Coronary artery (tissue), 2 donors: ENCODE results near the gene ZNF862.

ENCODE experiments used
- DNase-seq: peaks from one replicate; pipeline ENCODE4 v3.0.0-alpha.2; 2017; ENCODE audit warnings: low spot score
- H3K27ac ChIP-seq, 2 donors: fragments of 200-600 bp; sonication (generic); one replicate each; pipeline ENCODE4 v1.5.1; 2016 to 2019
- H3K4me3 ChIP-seq: fragments of 200-600 bp; sonication (generic); 2 replicates; pipeline ENCODE4 v1.5.1; 2016; ENCODE audit warnings: mild to moderate bottlenecking, moderate library complexity
- CTCF ChIP-seq: fragments of 200-600 bp; sonication (generic); IDR thresholded peaks from one replicate; pipeline ENCODE4 v1.5.1; 2019; ENCODE audit warnings: antibody characterized with exemption

The ZNF862 gene

GRCh38 chr7:149880638-149881311, 42.6 kb downstream of the ZNF862 start:
- no peak overlapping the region for H3K27ac ChIP-seq
- TF ChIP-seq CTCF: no peak
- DNase-seq: peak; percentile 59
- no peak overlapping the region for H3K4me3 ChIP-seq

DNA sequence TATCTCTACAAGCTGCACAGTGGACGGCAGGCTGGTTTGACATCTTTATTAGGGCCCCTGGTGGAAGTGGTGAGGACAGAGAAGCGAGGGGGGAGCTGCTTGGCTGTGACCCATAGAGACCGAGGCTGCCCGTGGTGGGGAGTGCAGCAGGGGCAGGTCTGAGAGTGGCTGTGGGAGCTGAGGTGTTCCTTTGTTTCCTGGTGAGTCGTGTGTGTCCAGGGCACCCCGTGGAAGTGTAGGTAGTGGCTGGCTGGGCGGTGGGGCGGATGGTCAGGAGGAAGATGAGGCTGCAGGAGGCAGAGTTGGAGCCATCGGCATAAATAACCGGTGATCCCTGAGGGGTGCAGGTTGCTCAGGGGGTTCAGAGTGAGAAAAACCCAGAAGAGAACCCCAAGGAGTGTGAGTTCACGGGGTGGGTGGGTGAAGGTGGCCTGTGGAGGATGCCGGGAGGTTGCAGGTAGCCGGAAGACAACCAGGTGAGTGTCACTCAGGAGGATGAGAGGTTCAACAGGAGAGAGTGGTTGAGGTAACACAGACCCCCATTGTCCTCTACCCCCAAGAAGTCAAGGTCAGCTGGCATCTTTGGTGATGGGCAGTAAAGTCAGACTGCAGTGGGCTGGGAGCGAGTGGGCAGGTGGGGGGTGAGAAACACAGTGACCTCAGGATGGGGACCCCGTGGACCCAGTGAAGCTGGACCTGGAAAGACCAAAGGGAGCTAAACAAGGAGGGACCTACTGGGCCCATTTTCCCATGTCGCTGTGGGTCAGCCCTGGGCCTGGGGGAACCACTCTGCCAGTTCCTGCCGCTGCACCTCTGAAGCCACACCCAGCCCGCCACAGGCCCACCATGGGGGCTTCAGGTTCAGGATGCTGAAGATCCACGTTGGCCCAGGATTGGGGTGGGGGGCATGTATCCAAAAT, 43.4 kb downstream of the ZNF862 start:
- Histone ChIP-seq H3K4me3 (no peak overlapping the region), H3K27ac (peak overlapping the region in 1 of 2 donors; percentile 4)
- DNase-seq: no peak
- no peak for TF ChIP-seq CTCF

DNA sequence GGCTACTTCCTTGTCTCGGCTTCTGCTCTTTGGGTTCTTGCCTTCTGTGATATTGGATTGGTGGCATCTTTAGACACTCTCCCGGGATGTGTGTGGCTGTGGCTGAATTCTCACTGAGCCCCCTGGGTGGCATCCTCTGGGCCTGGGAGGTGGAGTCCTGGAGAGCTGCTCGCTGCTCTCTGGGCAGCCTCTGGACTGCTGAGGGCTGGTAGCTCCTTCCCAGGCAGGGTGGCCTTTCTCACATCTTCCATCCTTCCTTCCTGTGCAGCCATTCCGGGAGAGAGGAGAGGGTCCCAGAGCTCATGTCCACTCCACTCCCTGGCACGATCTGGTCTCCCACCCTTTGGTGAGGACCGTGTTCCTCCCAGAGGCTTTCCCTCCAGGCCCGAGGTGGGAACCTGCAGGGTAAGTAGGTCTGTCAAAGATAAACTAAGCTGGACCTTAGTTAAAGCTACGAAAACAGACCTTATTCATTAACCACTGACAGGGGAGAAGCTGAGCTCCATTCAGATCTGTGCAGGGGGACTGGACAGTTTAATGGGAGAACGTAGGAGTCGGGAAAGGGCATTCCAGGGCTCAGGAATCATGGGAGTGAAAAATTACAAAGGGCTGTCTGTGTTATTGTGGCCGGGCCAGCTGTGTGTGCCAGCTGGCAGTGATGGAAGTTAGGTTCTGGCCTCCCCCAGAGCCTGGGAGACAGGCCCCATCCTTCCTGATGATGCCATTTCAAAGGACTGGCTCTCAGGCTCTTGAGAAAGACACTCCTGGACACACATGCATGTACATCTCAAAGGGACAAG, 44.3 kb downstream of the ZNF862 start:
- Histone ChIP-seq H3K4me3 (no peak overlapping the region), H3K27ac (peak overlapping the region in 1 of 2 donors; percentile 4)
- TF ChIP-seq CTCF: no peak
- DNase-seq: peak; percentile 64

- DNase-seq: peak; percentile 55
- Histone ChIP-seq H3K4me3 (no peak overlapping the region), H3K27ac (peak overlapping the region in 1 of 2 donors; percentile 11)
- no peak for TF ChIP-seq CTCF
These were observed 44.9 kb downstream of the ZNF862 start for GRCh38 chr7:149883048-149883438.

DNA sequence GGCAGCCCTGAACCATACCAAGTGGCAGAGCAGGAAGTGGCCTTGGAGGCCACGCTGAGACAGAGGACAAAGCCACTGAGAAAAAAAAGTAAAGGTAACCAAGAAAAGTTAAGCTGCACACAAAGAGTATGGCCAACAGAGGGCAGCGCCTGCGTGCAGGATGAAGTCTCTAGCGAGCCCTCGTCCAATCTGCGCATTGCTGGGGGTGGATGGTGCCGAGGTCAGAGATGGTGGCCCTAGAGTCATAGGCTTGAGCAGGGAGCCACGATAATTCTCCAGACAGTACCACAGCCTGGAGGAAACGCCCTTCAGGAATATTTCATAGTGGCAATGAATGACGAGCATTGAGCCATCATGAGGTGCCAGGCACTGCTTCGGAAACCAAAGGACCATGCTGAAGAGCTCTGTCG, 45.3 kb downstream of the ZNF862 start:
- peak; percentile 63 for TF ChIP-seq CTCF
- peak; percentile 69 for DNase-seq
- Histone ChIP-seq H3K4me3 (peak overlapping the region; percentile 49), H3K27ac (peak overlapping the region in 1 of 2 donors; percentile 17)

DNA sequence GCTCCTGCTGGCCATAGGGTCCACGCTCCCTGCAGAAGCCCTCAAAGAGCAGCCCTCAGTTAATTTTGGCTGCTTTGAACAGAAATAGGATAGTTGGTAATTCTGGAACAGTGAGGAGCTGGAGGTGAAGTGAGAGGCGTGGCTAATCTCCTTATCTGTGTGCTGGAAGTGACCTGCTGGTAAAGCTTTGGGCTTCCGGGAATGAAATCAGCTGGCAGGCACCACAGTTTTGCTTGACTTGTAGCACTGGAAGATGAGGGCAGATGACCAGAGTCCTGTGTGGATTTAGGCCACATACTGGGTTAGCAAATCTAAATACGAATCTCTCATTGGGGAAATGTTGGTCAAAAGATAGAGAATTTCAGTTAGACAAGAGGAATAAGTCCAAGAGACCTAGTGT, 45.8 kb downstream of the ZNF862 start:
- Histone ChIP-seq H3K4me3 (peak overlapping the region; percentile 49), H3K27ac (peak overlapping the region in 1 of 2 donors; percentile 17)
- DNase-seq: peak; percentile 68
- no peak for TF ChIP-seq CTCF
